KOPT-K1 (cell line): ENCODE data around the gene SLC22A12.

ENCODE experiments used
- H3K27ac ChIP-seq: fragments of 200-600 bp; sonication (generic); 2 replicates; pipeline ENCODE4 v1.5.1; 2016; ENCODE audit warnings: antibody characterized with exemption, mild to moderate bottlenecking, low read depth, low read length; ENCODE audit not compliant: poor library complexity, severe bottlenecking
- H3K36me3 ChIP-seq: fragments of 200-600 bp; sonication (generic); 2 replicates; pipeline ENCODE4 v1.5.1; 2017; ENCODE audit warnings: antibody characterized with exemption, mild to moderate bottlenecking, low read length, moderate library complexity; ENCODE audit not compliant: insufficient read depth
- H3K9me3 ChIP-seq: fragments of 200-600 bp; sonication (generic); 2 replicates; pipeline ENCODE4 v1.5.1; 2017; ENCODE audit warnings: antibody characterized with exemption, low read length, mild to moderate bottlenecking; ENCODE audit not compliant: insufficient read depth, poor library complexity, severe bottlenecking

SLC22A12 gene

DNA sequence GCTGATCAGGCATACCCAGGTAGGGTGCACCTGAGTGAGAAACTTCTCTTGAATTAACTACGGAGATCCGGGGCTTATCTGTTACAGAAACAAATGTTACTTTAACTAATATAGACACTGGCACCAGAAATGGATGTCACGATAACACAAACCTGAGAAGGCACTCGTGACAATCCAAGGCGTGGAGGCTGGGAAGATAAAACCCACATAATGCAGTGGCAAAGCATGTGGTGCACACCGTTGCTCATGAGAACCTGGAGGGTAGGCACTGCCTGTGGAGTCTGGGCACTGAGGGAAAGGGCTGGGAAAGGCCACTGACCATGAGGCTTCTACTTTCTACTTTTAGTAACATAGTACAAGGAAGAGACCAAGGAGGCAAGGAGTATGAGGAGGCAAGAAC lies 22.6 kb downstream of the SLC22A12 start:
- Histone ChIP-seq H3K36me3 (no peaks in the 10 kb centered on the region), H3K27ac (peak overlapping the region; percentile 81), H3K9me3 (no peaks in the 10 kb centered on the region)

DNA sequence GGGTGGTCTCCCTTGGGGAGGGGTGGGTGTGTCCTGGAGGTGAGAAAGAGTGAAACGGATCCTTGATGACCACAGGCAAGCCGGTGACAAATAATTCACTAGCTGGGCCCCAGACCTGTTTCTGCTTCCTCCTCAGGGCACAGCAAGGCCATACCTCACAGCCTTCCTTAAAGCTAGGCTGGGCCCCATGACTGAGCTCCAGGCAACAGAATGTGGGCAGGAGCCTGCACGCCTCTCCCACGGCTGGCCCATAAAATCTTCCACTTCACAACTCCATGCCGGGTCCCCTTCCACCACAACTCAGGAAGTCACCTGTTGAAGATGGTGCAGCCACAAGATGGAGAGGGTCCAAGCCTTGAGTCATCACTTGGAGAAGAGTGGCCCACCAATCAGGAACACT lies 23.9 kb downstream of the SLC22A12 start:
- H3K27ac ChIP-seq, result peak overlapping the region; percentile 81
- H3K36me3 ChIP-seq, result no peaks in the 10 kb centered on the region
- H3K9me3 ChIP-seq, result no peaks in the 10 kb centered on the region

DNA sequence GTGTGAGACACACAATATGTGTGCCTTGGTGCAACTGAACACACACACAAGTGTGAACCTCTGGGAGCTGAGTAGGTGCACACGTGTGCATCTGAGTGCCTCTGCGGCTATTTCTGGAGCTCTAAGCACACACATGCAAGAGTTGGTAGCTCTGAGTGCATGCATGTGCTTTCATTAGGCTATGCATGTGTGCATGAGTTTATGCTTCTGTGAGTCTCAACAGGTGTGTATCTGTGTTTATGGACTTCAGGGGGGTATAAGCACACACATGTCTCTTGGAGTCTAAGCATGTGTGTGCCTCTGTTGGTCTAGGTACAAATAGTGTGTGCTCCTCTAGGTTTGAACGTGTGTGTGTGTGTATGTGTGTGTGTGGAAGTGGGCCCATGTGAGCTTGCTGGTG lies 25.8 kb downstream of the SLC22A12 start:
- Histone ChIP-seq H3K36me3 (no peaks in the 10 kb centered on the region), H3K27ac (peak overlapping the region; percentile 81), H3K9me3 (no peaks in the 10 kb centered on the region)

DNA sequence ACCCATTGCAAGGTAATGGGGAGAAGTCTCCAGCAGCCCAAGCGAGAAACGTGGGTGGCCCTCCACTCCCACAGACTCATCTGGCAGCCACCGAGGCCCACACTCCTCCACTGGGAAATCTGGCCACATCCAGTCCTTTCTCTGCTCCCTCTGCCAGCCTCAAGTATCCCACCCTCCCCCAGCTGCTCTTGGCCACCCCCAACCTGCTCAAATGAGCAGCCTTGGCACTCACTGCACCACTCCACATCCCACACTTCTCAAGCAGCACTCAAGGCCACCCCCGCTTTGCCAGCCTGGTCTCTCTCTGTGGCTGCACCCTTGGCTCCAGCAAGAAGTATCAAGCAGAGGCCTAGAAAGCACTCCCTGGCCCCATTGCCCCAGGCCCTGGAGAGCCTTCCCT lies 28.2 kb downstream of the SLC22A12 start:
- Histone ChIP-seq H3K27ac (peak overlapping the region; percentile 81), H3K9me3 (no peaks in the 10 kb centered on the region), H3K36me3 (no peaks in the 10 kb centered on the region)

DNA sequence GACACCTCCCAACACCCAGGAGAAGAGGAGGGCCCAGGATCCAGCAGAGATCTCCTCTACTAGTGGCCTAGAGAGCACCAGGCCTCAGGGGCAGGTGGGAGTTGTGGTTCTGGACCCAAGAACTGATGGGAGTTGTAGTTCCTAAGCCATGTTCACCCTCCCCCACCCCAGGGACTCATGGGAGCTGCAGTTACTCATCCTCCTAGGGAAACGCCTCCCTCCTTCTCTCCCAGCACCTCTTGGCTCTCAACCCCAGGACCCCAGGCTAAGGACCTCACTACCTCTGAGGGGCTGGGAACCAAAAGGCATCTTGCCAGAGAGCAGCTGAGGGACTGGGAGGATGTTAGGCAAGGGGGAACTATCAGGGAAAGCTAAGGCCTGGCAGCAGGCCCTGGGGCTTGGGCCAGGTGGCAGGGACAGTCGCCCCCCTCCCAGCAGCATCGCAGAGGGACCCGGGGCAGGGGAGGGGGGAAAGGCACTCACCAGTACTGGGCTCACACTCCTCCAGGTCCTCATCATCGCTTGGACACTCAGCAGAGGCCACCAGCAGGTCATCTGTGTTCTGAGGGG lies 28.9 kb downstream of the SLC22A12 start:
- Histone ChIP-seq H3K9me3 (no peaks in the 10 kb centered on the region), H3K36me3 (no peaks in the 10 kb centered on the region), H3K27ac (peak overlapping the region; percentile 81)

DNA sequence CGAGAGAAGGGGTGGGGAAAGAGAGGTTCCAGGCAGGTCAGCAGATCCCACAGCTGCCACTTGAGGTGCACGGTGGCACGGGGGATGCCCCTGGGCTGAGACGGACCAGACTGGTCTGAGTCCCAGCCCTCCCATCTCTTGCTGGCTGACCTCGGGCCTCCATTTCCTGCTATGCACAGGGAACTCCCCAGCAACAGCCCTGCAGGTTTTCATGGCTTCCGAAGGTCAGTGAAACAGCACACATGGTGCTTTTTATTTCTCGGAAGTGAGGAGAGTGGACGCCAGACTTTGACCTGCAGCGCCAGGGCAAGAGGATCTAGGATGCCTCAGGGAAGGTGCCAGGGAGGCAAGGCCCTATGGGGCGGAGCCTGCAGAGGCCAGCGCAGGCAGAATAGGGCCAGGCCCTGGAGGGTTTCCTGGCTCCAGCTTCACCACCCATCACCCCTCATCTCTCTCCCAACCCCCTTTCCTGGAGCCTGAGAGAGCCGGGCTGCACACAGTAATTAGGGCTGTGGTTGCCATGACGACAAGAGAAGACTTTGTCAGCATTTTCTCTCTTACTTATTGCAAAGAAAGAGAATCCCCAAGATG lies 29.5 kb downstream of the SLC22A12 start:
- no peaks in the 10 kb centered on the region for H3K9me3 ChIP-seq
- peak overlapping the region; percentile 81 for H3K27ac ChIP-seq
- no peaks in the 10 kb centered on the region for H3K36me3 ChIP-seq

DNA sequence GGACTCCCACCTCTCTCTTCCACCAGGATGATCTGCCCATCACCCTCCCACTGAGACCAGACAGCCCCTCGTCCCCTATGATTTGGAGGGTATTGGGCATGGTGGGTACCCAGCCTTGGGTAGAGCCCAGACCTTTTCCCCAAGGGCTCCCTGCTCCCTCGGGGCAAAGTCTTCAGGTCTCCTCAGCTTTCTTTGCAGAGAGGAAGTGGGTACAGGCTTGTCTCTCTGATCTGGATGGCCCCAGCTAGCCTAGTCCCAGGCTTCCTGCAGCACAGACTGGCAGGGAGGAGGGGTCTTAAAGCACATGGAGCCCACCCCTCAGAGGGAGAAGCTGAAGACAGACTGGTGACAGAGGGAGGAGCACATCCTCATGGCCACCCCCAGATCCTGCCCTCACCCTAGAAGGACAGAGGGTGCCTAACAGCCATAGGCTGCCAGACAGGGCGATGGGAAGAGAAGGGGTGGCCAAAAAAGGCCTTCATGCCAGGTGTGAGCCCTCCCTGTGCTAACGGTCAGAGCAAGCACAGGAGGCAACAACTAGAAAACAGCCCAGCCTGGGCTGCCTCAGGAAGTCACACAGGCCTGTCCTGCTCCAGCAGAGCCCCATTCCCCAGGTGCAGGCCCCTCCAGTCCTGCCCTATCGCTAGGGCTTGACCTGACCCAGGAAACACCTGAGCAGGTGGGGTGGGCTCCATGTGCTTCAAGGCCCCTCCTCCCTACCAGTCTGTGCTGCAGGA lies 30.4 kb downstream of the SLC22A12 start:
- H3K9me3 ChIP-seq, result no peaks in the 10 kb centered on the region
- no peaks in the 10 kb centered on the region for H3K36me3 ChIP-seq
- peak overlapping the region; percentile 81 for H3K27ac ChIP-seq

DNA sequence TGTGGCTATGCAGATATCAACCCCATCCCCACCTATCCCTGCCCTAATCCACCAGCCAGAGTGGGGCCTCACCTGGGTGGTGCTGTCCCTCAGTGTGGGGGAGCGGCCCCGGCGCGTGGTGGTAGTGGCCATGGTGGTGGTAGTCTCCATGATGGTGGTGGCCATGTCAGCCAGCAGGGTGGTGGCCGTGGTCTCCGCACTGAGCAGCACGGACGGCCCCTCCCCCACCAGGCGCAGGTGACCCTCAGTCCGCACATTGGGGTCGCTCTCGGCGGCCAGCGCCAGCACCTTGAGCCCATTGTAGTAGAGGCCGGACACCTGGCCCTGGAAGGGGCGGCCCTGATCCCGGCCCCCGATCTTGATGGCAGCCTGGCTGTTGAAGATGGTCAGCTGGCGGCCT lies 31.7 kb downstream of the SLC22A12 start:
- Histone ChIP-seq H3K27ac (peak overlapping the region; percentile 81), H3K36me3 (no peaks in the 10 kb centered on the region), H3K9me3 (no peaks in the 10 kb centered on the region)

DNA sequence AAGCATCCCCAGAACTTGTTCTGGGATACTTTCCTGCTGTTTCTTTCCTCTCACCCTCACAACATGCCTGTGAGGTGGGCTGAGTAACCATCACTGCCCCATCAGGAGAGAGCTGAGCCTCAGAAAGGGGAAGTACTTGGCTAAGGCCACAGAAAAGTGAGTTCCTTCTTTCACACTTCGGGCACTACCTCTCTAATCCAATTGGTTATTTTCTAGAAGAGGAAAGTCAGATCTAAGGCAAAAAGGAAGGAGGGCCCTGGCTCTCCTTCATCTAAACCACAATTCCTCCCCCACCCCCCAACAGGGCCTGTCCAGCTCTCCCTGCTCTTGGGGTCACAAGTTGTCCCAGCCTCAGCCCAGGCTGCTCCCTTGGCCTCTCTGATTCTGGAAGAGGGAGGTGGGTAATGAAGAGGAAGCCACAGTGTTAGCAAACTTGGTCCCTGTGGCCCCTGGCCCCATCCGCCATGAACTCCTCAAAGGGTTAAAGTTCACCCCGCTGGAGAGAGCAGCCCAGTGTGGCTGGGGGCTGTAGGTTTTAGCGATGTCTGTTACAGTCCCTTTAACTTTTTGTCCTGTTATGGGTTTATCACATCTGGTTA lies 34.0 kb downstream of the SLC22A12 start:
- Histone ChIP-seq H3K9me3 (no peaks in the 10 kb centered on the region), H3K36me3 (no peaks in the 10 kb centered on the region), H3K27ac (no peak overlapping the region)

DNA sequence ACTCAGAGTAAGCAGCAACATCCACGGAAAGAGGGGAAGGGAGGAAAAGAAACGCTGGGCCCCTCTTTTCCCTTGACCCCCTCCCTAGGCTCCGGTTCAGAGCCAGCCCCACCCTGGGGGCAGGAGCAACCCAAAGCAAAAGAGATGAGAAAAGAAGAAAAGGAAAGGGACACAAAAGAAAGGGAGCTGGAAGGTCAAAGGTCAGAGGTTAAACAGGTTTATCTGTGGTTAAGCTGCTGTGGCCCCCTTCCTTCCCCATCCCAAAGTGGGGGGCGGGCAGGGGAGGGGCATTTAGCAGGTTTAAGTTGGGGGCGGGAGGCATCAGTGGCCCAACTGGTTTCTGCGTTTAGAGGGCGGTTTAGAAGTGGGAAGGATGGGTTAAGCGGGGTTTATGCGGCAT lies 35.6 kb downstream of the SLC22A12 start:
- Histone ChIP-seq H3K27ac (no peak overlapping the region), H3K9me3 (no peaks in the 10 kb centered on the region), H3K36me3 (no peaks in the 10 kb centered on the region)

DNA sequence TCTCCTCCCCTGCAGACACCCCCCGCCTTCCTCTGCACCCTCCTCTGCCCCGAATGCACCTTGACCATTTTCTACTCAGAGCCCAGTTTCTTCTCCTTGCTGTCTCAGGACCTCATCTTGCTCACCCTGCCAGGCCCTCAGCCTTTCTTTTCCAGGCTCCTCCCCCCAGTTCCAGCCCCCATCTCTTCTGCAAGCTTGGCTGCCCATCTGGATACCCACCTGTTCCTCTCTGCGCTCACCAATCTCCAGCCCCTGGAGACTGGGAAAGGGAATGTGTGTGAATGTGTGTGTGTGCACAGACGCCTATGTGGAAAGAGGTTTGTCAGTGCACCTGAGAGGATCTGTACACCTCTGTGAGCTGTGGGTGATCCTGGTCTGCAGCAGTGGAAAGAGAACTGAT lies 36.4 kb downstream of the SLC22A12 start:
- Histone ChIP-seq H3K36me3 (no peaks in the 10 kb centered on the region), H3K27ac (no peak overlapping the region), H3K9me3 (no peaks in the 10 kb centered on the region)

DNA sequence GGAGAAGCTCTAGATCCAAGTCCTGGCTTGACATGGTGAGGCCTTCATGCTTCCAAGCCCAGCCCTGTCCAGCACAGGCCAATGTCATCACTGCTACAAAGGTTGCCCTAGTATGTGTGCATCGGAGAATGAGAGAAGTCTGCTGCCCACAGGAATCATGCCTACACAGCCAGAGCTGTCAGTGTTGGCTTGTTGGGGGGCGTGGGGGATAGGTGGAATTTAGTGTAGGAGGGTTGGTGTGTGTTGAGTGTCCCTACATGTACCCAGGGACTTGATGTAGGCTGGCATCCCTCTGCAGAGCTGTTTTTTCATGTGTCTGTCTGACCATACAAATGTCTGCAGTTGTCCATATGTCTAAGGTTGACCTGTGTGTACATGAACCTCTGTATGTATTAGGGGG lies 37.6 kb downstream of the SLC22A12 start:
- Histone ChIP-seq H3K9me3 (no peaks in the 10 kb centered on the region), H3K36me3 (no peaks in the 10 kb centered on the region), H3K27ac (no peak overlapping the region)

DNA sequence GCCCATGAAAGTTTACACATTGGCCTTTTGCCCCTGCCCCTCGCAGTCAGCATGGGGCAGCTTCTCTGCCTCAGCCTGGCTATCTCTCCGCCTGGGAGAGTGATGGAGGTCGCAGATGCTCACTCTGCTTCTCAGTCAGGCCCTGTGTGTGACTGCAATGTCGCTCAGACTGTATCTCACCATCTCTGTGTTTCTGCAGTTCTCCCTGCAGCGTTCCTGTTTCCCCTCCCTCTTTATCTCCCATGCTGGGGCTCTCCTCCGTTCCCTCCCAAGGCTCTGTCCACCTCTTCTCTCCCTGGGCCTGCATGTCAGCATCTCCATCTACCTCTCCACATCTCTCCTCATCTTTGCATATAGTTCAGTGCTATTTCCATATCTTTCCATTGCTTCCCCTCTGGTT lies 38.1 kb downstream of the SLC22A12 start:
- H3K27ac ChIP-seq, result no peak overlapping the region
- H3K9me3 ChIP-seq, result no peaks in the 10 kb centered on the region
- H3K36me3 ChIP-seq, result no peaks in the 10 kb centered on the region

DNA sequence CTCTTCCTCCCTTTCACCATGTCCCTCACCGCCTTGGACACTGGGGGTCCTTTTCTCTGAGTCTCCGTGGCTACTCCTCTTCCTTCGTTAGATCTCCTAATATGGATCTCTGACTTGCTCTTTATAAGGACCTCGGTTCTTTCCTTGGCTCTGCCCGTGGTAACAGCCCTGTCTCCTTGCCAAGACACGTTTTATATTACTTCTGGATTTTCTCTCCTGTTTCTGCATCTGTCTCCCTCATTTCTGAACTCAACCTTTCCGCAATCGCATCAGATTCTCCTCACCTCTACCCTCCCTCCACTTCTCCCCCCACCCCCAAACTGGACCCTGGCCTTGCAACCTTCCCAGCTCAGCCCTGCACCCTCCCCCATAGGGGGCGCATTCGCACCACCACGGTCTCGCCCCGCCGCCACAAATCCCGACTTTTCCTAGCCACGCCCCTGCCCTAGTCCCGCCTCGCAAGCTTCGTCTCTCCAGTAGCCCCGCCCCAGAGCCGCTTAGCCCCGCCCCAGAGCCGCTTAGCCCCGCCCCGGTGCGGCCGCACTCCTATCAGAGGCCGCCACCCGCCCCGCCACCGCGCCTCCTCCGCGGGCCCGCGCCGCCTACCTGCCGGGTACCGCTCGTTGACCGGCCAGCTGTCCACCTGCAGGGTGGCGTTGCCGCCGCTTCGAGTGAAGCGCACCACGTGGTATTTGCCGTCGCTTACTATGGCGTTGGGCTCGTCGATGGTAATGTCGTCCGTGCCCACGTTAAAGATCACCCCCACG lies 39.0 kb downstream of the SLC22A12 start:
- no peak overlapping the region for H3K27ac ChIP-seq
- H3K9me3 ChIP-seq, result no peaks in the 10 kb centered on the region
- no peaks in the 10 kb centered on the region for H3K36me3 ChIP-seq

DNA sequence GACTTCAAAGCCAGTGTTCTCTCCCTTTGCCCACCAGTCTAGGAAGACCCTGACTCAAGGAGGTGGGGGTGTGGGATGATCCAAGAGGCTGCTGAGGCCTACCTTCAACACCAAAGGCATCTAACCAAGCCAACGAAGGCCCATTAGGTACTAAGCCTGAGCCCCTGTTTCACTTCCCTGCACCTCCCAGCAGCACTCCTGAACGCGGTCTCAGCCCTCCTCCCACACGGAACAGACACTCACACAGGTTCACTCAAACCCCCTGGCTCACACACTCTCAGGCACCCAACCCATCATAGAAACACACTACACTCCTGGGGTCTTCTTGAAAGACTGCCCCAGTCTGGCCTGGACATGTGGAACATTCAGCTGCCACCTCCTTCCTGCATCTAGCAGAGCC lies 40.7 kb downstream of the SLC22A12 start:
- no peak overlapping the region for H3K27ac ChIP-seq
- H3K9me3 ChIP-seq, result no peaks in the 10 kb centered on the region
- no peaks in the 10 kb centered on the region for H3K36me3 ChIP-seq
